Chondrocyte (in vitro differentiated cells): ENCODE results near the gene TMEM107. TPM values are rescaled to one million over a fixed set of nuclear protein-coding genes. Genes with fewer than 3 reads are reported as not detected.

Experiments
- DNase-seq: peaks from one replicate; pipeline ENCODE4 v3.0.0; 2021; ENCODE audit warnings: mixed read lengths, low spot score
- H3K27ac Mint-ChIP-seq: one replicate; pipeline ENCODE4 v1.8.0; 2021; ENCODE audit warnings: mild to moderate bottlenecking, moderate library complexity, mixed read lengths; ENCODE audit not compliant: unreplicated experiment
- H3K27me3 Mint-ChIP-seq: 2 replicates; pipeline ENCODE4 v1.8.0; 2021; ENCODE audit warnings: low read depth, mixed read lengths
- H3K36me3 Mint-ChIP-seq: 2 replicates; pipeline ENCODE4 v1.8.0; 2021; ENCODE audit warnings: low read depth, mixed read lengths
- H3K4me1 Mint-ChIP-seq: 2 replicates; pipeline ENCODE4 v1.8.0; 2021; ENCODE audit warnings: low read depth, mild to moderate bottlenecking, mixed read lengths
- H3K4me3 Mint-ChIP-seq: one replicate; pipeline ENCODE4 v1.8.0; 2021; ENCODE audit warnings: mild to moderate bottlenecking, moderate library complexity, mixed read lengths; ENCODE audit not compliant: unreplicated experiment
- H3K9me3 Mint-ChIP-seq: 2 replicates; pipeline ENCODE4 v1.8.0; 2021; ENCODE audit warnings: low read depth, mixed read lengths
- CTCF ChIP-seq: fragments of 200-600 bp; sonication (generic); IDR thresholded peaks from 2 replicates; pipeline ENCODE4 v1.5.0; 2021; ENCODE audit warnings: antibody characterized with exemption, mild to moderate bottlenecking, moderate library complexity
- total RNA-seq: library from RNA; stranded (reverse); gene quantifications from 3 replicates; pipeline ENCODE4 v1.2.1, GENCODE V29; 2021

The TMEM107 gene
- total RNA-seq, 1 donor from 2014 or later = 7.8 TPM

DNA sequence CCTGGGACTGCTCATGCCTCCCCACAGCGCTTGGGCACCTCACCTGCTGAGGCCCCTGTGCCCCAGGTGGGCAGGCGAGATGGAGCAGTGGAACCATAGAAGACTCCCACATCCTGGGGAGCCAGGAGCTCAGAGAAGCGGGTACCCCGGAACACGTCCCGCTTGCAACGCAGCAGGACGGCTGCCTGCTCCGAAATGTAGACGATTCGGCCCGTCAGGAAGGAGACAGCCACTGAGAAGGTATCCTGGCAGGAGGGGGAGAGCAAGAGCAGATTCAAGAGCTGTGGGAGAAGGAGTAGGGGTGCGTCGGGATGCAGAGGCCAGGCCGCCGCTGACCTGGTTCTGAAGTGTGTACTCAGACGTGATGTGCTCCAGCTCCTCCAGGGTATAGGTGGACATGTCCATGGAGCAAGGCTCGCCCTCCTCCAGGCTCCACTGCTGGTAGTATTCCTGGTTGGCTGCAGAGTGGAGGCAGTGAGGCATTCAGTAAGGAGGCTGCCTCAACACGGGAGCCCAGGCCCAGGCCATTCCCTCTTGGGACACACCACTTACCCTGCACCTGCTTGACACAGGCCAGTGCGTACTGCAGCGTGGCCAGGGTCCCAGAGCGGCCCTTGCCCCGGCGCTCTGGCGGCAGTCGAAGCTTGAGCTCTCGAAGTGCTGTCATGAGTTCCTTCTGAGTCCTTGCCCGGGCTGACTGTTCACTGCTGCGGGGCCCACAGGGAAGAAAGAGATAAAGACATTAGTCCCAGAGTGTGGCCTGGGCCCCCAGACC, 26.6 kb downstream of the TMEM107 start:
- Mint-ChIP-seq H3K27me3 (no peaks in the 10 kb centered on the region), H3K27ac (peak overlapping the region; percentile 22), H3K9me3 (no peaks in the 10 kb centered on the region), H3K4me1 (peaks cover 35% of the 10 kb centered on the region), H3K4me3 (peak overlapping the region; percentile 33), H3K36me3 (peaks cover 32% of the 10 kb centered on the region)
- no peak for TF ChIP-seq CTCF
- DNase-seq = no peak

DNA sequence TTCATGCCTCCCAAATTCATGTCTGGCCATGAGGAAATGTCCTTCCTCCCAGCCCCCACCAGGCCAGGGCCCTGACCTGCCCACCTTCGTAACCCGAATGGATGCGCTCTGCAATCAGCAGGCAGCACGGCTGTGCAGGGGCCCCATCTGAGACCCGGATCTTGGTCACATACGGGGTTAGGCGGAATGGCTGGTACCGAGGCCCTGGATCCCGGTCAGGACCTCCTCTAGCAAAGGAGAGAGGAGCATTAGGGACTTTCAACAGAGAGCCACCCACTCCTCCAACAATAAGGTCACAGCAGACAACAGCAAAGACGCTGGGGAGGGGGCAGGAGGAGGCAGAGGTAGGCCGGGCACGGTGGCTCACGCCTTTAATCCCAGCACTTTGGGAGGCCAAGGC, 27.6 kb downstream of the TMEM107 start:
- no peak for TF ChIP-seq CTCF
- peaks cover 38% of the 10 kb centered on the region for H3K36me3 Mint-ChIP-seq
- no peak for DNase-seq
- H3K9me3 Mint-ChIP-seq = no peaks in the 10 kb centered on the region
- H3K27ac Mint-ChIP-seq = peak overlapping the region; percentile 27
- peaks cover 28% of the 10 kb centered on the region for H3K4me1 Mint-ChIP-seq
- no peak overlapping the region for H3K4me3 Mint-ChIP-seq
- H3K27me3 Mint-ChIP-seq = no peaks in the 10 kb centered on the region

DNA sequence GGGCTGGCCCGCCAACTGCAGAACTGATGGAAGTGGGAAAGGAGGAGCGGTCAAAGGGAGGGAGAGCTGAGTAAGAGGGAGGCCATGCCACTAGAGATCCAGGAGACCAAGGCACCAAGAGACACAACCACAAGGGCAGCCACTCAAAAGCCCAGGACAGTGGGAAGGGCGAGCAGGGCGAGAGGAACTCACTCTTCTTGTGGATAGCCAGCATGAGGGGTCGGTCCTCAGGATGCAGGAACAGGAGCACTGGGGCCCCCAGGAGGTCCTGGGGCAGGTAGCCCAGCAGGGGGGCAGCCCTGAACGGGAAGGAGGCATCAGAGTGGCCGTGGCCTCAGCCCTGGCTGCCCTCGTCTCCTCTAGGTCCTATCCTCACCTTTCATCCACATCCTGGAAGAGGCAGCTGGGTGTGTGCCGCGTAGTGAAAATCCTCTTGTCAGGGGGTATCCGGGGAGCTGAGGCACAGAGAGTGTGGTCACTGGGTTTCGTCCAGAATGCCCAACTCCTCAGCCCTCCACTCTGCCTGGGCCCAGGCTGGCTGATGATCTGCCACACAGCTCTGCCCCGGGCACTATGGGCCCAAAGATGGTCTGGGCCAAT, 28.3 kb downstream of the TMEM107 start:
- no peak for DNase-seq
- no peak for TF ChIP-seq CTCF
- Mint-ChIP-seq H3K36me3 (peaks cover 38% of the 10 kb centered on the region), H3K4me1 (peaks cover 21% of the 10 kb centered on the region), H3K4me3 (no peak overlapping the region), H3K27me3 (no peaks in the 10 kb centered on the region), H3K9me3 (no peaks in the 10 kb centered on the region), H3K27ac (no peak overlapping the region)

GRCh38 chr17:8147141-8147804, 28.9 kb downstream of the TMEM107 start:
- H3K27ac Mint-ChIP-seq = no peak overlapping the region
- peak; percentile 90 for DNase-seq
- peaks cover 40% of the 10 kb centered on the region for H3K36me3 Mint-ChIP-seq
- H3K4me3 Mint-ChIP-seq = no peak overlapping the region
- no peaks in the 10 kb centered on the region for H3K27me3 Mint-ChIP-seq
- H3K4me1 Mint-ChIP-seq = peaks cover 15% of the 10 kb centered on the region
- TF ChIP-seq CTCF = no peak
- H3K9me3 Mint-ChIP-seq = no peaks in the 10 kb centered on the region

- H3K27me3 Mint-ChIP-seq = no peaks in the 10 kb centered on the region
- peaks cover 45% of the 10 kb centered on the region for H3K36me3 Mint-ChIP-seq
- no peak for TF ChIP-seq CTCF
- no peak overlapping the region for H3K4me3 Mint-ChIP-seq
- no peak for DNase-seq
- peak overlapping the region; percentile 77 for H3K27ac Mint-ChIP-seq
- H3K4me1 Mint-ChIP-seq = peaks cover 14% of the 10 kb centered on the region
- no peaks in the 10 kb centered on the region for H3K9me3 Mint-ChIP-seq
Measured at GRCh38 chr17:8146381-8147140, 29.6 kb downstream of the TMEM107 start.
